ENCODE data around the gene WDR45.

DNA sequence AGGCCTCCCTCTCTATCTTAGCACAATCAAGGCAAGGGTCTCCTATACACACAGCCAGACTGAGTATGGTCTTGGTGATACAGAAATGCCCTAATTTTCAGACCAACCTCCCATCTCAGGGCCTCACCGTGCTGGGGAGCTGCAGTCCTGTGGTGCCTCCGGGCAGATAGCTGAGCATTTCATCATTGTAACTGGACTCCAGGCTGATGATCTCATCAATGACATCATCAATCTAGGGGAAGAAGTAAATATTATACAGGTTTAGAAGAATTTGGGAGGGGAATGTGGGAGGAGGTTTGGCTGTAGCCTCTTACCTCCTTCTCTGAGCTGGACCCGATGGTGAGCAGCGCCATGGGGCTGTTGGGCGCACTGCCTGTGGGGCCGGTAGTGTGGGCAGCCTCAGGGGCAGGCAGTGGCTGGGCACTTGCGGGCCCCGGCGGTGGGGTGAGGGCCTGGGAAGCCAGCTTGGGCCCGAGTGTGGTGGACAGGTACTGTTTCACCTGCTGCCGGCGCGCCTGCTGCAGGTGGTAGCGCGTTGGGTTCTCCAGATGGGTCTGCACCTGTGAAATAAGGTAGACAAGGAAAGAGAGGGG, 41.7 kb downstream of the WDR45 start:
- no peak for TF ChIP-seq CTCF (IDR thresholded peaks at IDR 0.05; ENCODE audit: insufficient read depth, low read length)
- no peak for TF ChIP-seq POLR2AphosphoS5 (IDR thresholded peaks at IDR 0.05; ENCODE audit: low read depth)
- no peak for TF ChIP-seq SPI1 (IDR thresholded peaks at IDR 0.05; ENCODE audit: borderline replicate concordance, low read depth)
- no peak for TF ChIP-seq GABPA (IDR thresholded peaks at IDR 0.05; ENCODE audit: low read depth)
- TF ChIP-seq REST (IDR thresholded peaks at IDR 0.05; ENCODE audit: insufficient replicate concordance, low read depth) = no peak

All from HL-60 (cell line).